GM19372 (cell line): ENCODE data around the gene UNC80.

Experiments used
- ATAC-seq: cut with Tn5 transposase; IDR thresholded peaks from one replicate; pipeline ENCODE4 v1.9.1; 2021; ENCODE audit warnings: mild to moderate bottlenecking, low read depth, moderate library complexity; ENCODE audit not compliant: unreplicated experiment

The UNC80 gene

DNA sequence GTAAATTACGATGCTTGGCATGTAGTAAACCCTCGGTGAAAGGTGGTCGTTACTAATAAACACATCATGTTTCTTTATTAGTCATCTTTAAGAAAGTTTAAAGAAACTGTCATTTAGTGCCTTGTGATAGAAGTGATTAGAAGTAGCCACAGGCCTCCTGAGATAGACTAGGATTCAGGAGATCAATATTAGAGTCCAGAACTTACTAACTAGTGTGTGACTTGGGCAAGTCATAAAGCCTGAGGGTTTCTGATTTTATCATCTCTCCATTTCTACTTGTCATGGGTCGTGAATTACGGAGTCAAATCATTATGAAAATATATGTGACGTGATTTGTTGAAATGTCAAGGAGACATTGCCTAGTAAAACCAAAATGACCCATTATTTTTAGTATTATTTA is 237.5 kb downstream of the UNC80 start:
- ATAC-seq, result no peak

DNA sequence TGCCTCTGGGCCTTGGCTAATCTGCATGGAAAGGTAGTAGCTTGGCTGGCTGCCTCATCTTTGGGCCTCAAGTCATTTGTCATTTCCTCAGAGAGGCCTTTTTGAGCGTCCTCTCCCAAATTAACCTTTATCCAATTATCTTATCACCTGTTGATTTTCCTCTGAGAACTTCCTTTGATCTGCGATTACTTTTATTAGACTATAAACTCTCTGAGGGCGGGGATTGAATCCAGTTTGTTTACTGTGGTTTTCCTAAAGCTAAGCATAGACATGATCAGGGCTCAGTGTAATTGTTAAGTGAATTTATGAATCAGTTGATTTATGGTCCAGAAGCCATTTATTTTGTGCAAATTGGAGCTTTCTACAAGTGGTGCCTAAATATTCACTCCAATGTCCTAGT is 238.3 kb downstream of the UNC80 start:
- no peak for ATAC-seq

DNA sequence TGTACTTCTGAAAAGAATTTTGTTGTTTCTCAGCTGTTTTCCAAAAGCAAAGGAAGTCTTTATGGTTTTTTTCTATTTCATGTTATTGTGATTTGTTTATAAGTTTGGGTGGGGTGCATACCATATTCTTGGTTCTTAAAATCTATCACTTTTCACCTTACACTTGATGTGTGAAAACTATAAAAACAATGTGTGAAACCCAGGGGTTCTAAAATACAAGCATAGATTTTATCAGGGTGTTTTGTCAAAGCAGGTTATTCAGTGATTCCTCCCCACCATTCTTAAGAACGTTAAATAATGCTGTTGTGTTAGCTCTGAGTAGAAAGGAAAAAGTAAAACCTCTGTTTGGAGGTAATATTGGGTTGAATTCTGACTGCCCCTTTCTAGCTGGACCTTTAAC is 248.5 kb downstream of the UNC80 start:
- no peak for ATAC-seq

DNA sequence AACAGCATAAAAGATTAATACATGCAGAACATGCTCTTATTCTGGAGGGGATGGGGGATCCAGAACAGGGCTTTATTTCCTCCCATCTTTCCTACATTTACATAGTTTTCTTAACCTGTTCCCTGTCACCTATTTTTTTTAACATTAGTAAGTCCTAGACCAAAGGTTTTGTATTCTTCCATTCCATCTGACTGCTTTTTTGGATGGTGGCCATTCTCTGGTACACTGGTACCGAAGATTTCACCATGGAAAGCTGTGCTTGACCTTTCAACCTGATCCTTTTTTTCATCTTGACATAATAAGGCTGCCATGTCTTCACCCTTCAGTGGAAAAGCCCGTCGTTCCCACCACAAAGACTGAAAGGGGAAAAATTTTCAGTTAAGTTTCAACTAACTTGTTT is 251.2 kb downstream of the UNC80 start:
- no peak for ATAC-seq

DNA sequence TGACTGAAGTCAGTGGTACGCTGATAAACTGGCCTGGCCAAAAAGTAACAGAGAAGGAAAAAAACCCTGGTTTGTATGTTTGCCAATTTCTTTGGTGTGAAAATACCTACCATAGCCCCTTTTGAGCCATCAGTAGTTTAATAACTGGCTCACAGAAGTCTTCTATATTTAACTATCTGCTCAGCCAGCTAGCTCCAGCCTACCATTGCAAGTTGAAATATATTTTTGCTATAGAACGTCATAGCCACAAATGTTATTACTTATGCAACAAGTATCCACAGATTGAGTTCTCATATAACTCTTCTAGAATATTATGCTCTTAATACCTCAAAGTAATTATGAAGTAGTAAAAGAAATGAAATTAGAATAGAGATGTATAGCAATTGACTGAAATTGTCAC is 256.0 kb downstream of the UNC80 start:
- ATAC-seq, result no peak

DNA sequence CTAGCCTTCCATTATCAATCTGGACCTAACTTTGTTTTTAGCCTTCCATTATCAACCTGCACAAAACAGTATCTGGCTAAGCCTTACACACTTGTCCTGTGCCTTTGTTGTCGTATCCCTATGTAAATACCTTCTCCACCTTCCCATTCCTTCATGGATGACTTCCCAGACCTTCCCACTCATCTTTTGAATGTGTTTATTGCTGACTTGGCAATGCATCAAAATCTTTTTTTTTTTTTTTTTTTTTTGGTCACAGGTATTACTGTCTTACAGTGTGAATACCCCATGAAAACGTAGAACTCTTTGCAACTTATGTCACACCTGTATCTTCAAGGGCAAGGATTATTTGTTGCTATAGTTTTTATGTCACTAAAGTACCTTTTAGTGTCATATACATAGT is 256.5 kb downstream of the UNC80 start:
- ATAC-seq, result no peak

DNA sequence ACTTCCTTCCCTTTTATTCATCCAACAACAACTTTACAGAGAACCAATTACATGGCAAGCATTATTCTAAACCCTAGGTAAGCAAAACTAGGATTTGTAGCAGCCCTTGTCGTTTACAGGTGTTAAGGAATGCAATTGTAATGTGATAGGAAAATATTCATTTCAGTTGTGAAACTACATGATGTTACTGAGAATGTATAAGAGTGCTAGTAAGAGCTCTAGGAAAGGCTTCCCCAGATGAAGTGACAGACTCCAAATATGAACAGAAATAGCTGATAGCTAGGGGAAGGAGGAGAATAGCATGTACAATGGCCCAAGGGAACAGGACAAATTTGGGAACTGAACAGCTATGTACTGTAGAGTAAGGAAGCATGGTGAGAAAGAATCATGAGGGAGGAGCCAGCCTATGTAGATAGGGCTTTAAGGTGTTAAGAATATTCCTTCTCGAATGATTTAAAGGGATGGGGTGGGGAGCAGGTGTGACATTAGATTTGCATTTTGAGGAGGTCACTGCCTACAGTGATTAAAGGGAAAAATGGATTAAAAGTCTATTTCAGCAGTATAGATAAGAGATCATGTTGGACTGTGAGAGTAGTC is 262.6 kb downstream of the UNC80 start:
- ATAC-seq, result no peak

DNA sequence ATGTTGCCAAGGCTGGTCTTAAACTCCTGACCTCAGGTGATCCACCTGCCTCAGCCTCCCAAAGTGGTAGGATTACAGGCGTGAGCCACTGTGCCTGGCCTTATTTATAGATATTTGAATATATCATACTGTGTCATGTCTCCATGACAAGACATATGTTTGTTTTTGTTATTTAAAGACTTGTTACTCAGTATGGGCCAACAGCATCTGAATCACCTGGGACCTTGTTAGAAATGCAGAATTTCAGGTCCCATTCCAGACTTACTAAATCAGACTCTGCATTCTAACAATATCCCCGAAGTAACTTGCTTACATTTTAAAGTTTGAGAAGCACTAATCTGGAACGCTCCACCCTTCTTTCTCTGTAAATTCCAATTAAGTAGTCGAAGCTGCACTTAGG is 264.0 kb downstream of the UNC80 start:
- no peak for ATAC-seq

DNA sequence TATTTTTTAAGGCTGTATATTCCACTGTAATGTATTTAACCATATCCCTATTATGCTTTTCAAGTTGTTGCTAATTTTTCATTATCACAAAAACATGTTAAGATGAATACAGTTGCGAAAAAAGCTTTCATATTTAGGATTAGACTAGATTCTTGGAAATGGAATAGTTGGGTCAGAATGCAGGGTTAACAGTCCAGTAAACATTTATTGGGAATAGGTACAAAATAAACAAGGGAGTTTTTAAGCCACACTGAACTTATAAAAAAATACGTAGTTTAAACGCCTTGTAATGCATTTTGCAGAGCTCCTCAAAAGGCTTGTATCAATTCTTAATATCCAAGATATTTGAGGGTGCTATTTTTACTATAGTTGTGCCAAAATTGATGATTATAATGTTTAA is 266.4 kb downstream of the UNC80 start:
- ATAC-seq, result no peak

DNA sequence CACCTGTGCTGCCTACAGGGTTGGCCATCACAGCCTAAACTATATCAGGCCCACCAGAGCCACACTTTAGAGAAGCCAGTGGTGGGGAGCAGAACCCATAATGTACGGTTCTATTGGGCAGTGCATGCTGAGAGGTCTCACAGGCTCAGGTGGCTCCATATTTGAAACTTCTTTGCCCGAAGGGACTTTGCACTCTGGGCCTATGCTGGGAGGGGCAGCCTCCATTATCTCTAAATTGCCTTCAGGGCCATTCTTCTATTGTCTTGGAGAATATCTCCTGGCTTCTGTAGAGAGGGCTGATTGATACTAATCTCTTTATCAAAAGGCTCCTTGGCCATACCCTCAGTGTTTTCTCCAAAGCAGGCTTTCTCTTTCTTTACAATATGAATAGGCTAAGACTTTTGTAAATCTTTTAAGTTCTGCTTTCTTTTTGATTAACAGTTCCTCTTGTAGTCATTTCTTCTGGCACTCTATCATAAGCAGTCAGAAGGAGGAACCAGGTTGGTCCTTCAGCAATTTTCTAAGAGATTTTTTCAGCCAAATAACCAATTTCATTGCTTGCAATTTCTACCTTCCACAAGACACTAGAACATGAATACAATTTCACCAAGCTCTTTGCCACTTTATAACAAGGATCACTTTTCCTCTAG is 275.3 kb downstream of the UNC80 start:
- ATAC-seq, result no peak
